ENCODE data around the gene LDB2.

DNA sequence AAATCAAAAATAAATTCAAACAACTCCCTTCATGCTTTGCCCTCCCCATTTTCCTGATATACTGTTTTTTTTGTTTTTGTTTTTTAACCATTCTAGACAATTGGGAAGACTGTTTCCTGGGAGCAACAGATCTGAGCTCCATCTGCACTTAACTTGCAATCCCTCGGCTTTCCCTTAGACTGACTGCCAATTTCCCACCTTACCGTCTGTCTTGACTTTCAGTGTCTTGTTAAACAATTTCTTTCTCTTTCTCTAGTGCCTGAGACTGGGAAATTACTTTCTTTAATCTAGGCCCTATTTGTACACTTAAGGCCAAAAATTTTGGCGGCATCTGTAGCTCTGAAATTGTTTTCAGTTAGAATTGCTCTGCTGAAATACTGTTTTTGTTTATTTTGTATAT is 326.3 kb downstream of the LDB2 start:
- TF ChIP-seq, protein P1, sequence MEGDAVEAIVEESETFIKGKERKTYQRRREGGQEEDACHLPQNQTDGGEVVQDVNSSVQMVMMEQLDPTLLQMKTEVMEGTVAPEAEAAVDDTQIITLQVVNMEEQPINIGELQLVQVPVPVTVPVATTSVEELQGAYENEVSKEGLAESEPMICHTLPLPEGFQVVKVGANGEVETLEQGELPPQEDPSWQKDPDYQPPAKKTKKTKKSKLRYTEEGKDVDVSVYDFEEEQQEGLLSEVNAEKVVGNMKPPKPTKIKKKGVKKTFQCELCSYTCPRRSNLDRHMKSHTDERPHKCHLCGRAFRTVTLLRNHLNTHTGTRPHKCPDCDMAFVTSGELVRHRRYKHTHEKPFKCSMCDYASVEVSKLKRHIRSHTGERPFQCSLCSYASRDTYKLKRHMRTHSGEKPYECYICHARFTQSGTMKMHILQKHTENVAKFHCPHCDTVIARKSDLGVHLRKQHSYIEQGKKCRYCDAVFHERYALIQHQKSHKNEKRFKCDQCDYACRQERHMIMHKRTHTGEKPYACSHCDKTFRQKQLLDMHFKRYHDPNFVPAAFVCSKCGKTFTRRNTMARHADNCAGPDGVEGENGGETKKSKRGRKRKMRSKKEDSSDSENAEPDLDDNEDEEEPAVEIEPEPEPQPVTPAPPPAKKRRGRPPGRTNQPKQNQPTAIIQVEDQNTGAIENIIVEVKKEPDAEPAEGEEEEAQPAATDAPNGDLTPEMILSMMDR (IDR thresholded peaks at IDR 0.05; ENCODE audit: extremely low read depth in 1 of 2, insufficient read depth in 1 of 2, low read depth in 1 of 2, low read length in 2 of 2) = no peak
- no peak for TF ChIP-seq EZH2 (IDR thresholded peaks at IDR 0.05; ENCODE audit: borderline replicate concordance, low read depth, low read length, severe bottlenecking)
- no peak for TF ChIP-seq POLR2AphosphoS5 (IDR thresholded peaks at IDR 0.05; ENCODE audit: insufficient read depth, low read depth, low read length)
- no peak for TF ChIP-seq POLR2A (IDR thresholded peaks at IDR 0.05; ENCODE audit: low read depth, low read length)
- TF ChIP-seq, protein P2, sequence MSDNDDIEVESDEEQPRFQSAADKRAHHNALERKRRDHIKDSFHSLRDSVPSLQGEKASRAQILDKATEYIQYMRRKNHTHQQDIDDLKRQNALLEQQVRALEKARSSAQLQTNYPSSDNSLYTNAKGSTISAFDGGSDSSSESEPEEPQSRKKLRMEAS (IDR thresholded peaks at IDR 0.05; ENCODE audit: insufficient read depth, insufficient read length) = no peak
